Effector CD4-positive, alpha-beta T cell (primary cell): Measurements from ENCODE around the gene IL10RA.
"Not testable (repeated sequence)": the region's sequence is repeated elsewhere in the genome, so short reads cannot be mapped to it uniquely, and the experiment has no call there.

ENCODE experiments used
- DNase-seq: peaks from one replicate; pipeline ENCODE4 v3.0.0-alpha.2; 2020

Gene IL10RA

GRCh38 chr11:117993988-117994745, 8.0 kb downstream of the IL10RA start:
- DNase-seq: no peak

GRCh38 chr11:117995472-117995871, 9.3 kb downstream of the IL10RA start:
- no peak for DNase-seq

GRCh38 chr11:117996058-117996457, 9.9 kb downstream of the IL10RA start:
- no peak for DNase-seq

GRCh38 chr11:117997406-117997805, 11.2 kb downstream of the IL10RA start:
- DNase-seq: no peak

- DNase-seq: no peak
Observed at GRCh38 chr11:117997823-117998579, 11.8 kb downstream of the IL10RA start.

GRCh38 chr11:117998664-117999353, 12.6 kb downstream of the IL10RA start:
- DNase-seq: no peak

GRCh38 chr11:117999354-117999993, 13.3 kb downstream of the IL10RA start:
- DNase-seq: no peak

GRCh38 chr11:118000067-118000849, 14.1 kb downstream of the IL10RA start:
- DNase-seq: no peak

- no peak for DNase-seq
Observed at GRCh38 chr11:118000850-118001228, 14.6 kb downstream of the IL10RA start.

GRCh38 chr11:118001494-118001971, 15.3 kb downstream of the IL10RA start:
- no peak for DNase-seq

- DNase-seq: no peak
Observed at GRCh38 chr11:118002010-118002540, 15.9 kb downstream of the IL10RA start.

- no peak for DNase-seq
Observed at GRCh38 chr11:118002541-118003423, 16.6 kb downstream of the IL10RA start.

GRCh38 chr11:118003456-118003855, 17.3 kb downstream of the IL10RA start:
- DNase-seq: no peak

GRCh38 chr11:118004543-118005223, 18.5 kb downstream of the IL10RA start:
- DNase-seq: no peak

- no peak for DNase-seq
Observed at GRCh38 chr11:118005224-118006152, 19.3 kb downstream of the IL10RA start.

GRCh38 chr11:118006153-118006534, 19.9 kb downstream of the IL10RA start:
- no peak for DNase-seq

- no peak for DNase-seq
Observed at GRCh38 chr11:118007040-118007439, 20.8 kb downstream of the IL10RA start.

GRCh38 chr11:118007563-118008270, 21.5 kb downstream of the IL10RA start:
- not testable (repeated sequence) for DNase-seq
